ENCODE measurements around the gene KCNJ14.

- TF ChIP-seq MAZ (IDR thresholded peaks at IDR 0.05; ENCODE audit: borderline replicate concordance, low read depth, low read length) (no peak; the same call in 1 of the 2 replicates), CTCF (conservative IDR thresholded peaks at IDR 0.05; ENCODE audit: low read depth, low read length) (0 out of 2 replicates have a peak, but pooled peaks have one; percentile 8), POLR2A (IDR thresholded peaks at IDR 0.05; ENCODE audit: low read depth, low read length) (peak; percentile 72; the same call in 1 of the 2 replicates), RFX5 (IDR thresholded peaks at IDR 0.05; ENCODE audit: low read depth, low read length) (no peak), RCOR1 (IDR thresholded peaks at IDR 0.05; ENCODE audit: insufficient replicate concordance, low read length) (no peak), MXI1 (IDR thresholded peaks at IDR 0.05; ENCODE audit: borderline replicate concordance, low read depth, low read length) (peak; percentile 100), CHD1 (IDR thresholded peaks at IDR 0.05; ENCODE audit: low read depth, low read length) (no peak; the same call in 1 of the 2 replicates), CEBPB (IDR thresholded peaks at IDR 0.05; ENCODE audit: low read depth, low read length) (no peak), RAD21 (IDR thresholded peaks at IDR 0.05; ENCODE audit: low read length) (no peak; the same call in 1 of the 2 replicates), NFE2L2 (IDR thresholded peaks at IDR 0.05; ENCODE audit: low read depth, low read length) (no peak), USF2 (IDR thresholded peaks at IDR 0.05; ENCODE audit: low read depth, low read length) (no peak), SMC3 (IDR thresholded peaks at IDR 0.05; ENCODE audit: low read depth, low read length) (no peak), MAFK (IDR thresholded peaks at IDR 0.05; ENCODE audit: low read depth, low read length) (no peak)
These were observed 9.5 kb upstream of the KCNJ14 start, which contains the start of gene GRWD1 for GRCh38 chr19:48445606-48446481.

All from IMR-90 (cell line).